ENCODE data around the gene PPFIA3. TPM values are rescaled to one million over a fixed set of nuclear protein-coding genes. Genes with fewer than 3 reads are reported as not detected.

PPFIA3 gene
- total and polyA plus RNA-seq, 2 of the 8 experiments (the other 6 are each of a cell fraction or from before 2014, with no cell fraction given) = 15.9 to 25.3 TPM

GRCh38 chr19:49150106-49150943 is 31.0 kb downstream of the PPFIA3 start (continued):
- TF ChIP-seq SP2 (IDR thresholded peaks at IDR 0.05; ENCODE audit: low read length) (no peak), RNF2 (IDR thresholded peaks at IDR 0.05; ENCODE audit: borderline replicate concordance, low read depth, low read length, missing control alignments, poor library complexity, severe bottlenecking) (no peak), ASH2L (IDR thresholded peaks at IDR 0.05; ENCODE audit: low read length) (no peak), SIN3A (conservative IDR thresholded peaks at IDR 0.05 in 1 of 2, IDR thresholded peaks at IDR 0.05 in 1 of 2; ENCODE audit: low read depth in 1 of 2, low read length in 2 of 2) (no peak; a peak in 1 of 4 replicates), YY1 (IDR thresholded peaks at IDR 0.05; ENCODE audit: low read depth, low read length) (no peak), KDM5A (IDR thresholded peaks at IDR 0.05; ENCODE audit: low read length) (no peak), SIX5 (IDR thresholded peaks at IDR 0.05; ENCODE audit: low read depth, low read length) (peak; percentile 45; the same call in 1 of the 2 replicates), BACH1 (IDR thresholded peaks at IDR 0.05; ENCODE audit: low read length) (no peak), USF2 (IDR thresholded peaks at IDR 0.05; ENCODE audit: low read length) (no peak), TAF1 (IDR thresholded peaks at IDR 0.05; ENCODE audit: low read depth, low read length) (0 out of 2 replicates have a peak, but pooled peaks have one; percentile 18), HDAC6 (IDR thresholded peaks at IDR 0.05; ENCODE audit: low read depth, low read length) (no peak), CTCF (IDR thresholded peaks at IDR 0.05; ENCODE audit: control extremely low read depth in 1 of 3, insufficient read depth in 1 of 3, low read depth in 1 of 3, low read length in 3 of 3) (no peak), RBBP5 (IDR thresholded peaks at IDR 0.05; ENCODE audit: borderline replicate concordance, low read depth, low read length) (no peak; the same call in 1 of the 2 replicates), PHF8 (conservative IDR thresholded peaks at IDR 0.05; ENCODE audit: low read depth, low read length) (0 out of 2 replicates have a peak, but pooled peaks have one; percentile 29), SUZ12 (IDR thresholded peaks at IDR 0.05; ENCODE audit: low read length) (no peak), EP300 (IDR thresholded peaks at IDR 0.05; ENCODE audit: borderline replicate concordance in 1 of 2, low read depth in 2 of 2, low read length in 2 of 2) (peak in 1 of 2 experiments; percentile 88; a peak in 2 of 3 replicates), MAFK (IDR thresholded peaks at IDR 0.05; ENCODE audit: low read depth, low read length) (no peak), CHD1 (IDR thresholded peaks at IDR 0.05; ENCODE audit: low read depth, low read length) (peak; percentile 93), TAF7 (optimal IDR thresholded peaks at IDR 0.05; ENCODE audit: borderline replicate concordance, low read depth, low read length) (no peak)

All from H1 (cell line).